CD4-positive, alpha-beta T cell (primary cell): ENCODE results near the gene LEO1. TPM values are rescaled to one million over a fixed set of nuclear protein-coding genes. Genes with fewer than 3 reads are reported as not detected.
A peak's percentile ranks its signal among the peaks of the same experiment; 100 is the strongest.

Source experiments
- ATAC-seq: fragments of 200-7000 bp; cut with Tn5 transposase; one replicate; pipeline ENCODE4 v1.10.0; 2022; ENCODE audit warnings: mild to moderate bottlenecking; ENCODE audit not compliant: poor library complexity
- CTCF ChIA-PET: fragments of 350-600 bp; sonication (Branson Sonifier 250); formaldehyde crosslinking; loops from one replicate; lab custom pipeline; 2021; ENCODE audit warnings: antibody characterized with exemption, inconsistent platforms; lab: Charles Lee
- POLR2A ChIA-PET: fragments of 350-600 bp; sonication (Branson Sonifier 250); formaldehyde crosslinking; loops from one replicate; lab custom pipeline; 2021; ENCODE audit warnings: antibody characterized with exemption, inconsistent platforms; lab: Charles Lee
- DNase-seq, 14 experiments: peaks; one replicate each; pipeline ENCODE4 v3.0.0-alpha.2; 2013 to 2020; ENCODE audit warnings: mixed read lengths in 2 of 14
- H3K27ac ChIP-seq, 2 donors: one replicate each; pipeline versions ENCODE4 v1.5.1 to v1.7.0; 2013; ENCODE audit warnings: low read length in 2 of 2, low read depth in 1 of 2, mild to moderate bottlenecking in 1 of 2
- H3K27me3 ChIP-seq, 2 experiments: 1 replicate in 1 of 2; 2 replicates in 1 of 2; pipeline versions ENCODE4 v1.6.1 to v1.7.0; 2013; ENCODE audit warnings: low read length in 2 of 2, control low read depth in 1 of 2, mild to moderate bottlenecking in 1 of 2, moderate library complexity in 1 of 2; ENCODE audit not compliant: insufficient read depth in 2 of 2, control insufficient read depth in 1 of 2
- H3K36me3 ChIP-seq: one replicate; pipeline ENCODE4 v1.6.1; 2013; ENCODE audit warnings: low read length, control low read depth; ENCODE audit not compliant: insufficient read depth
- H3K4me1 ChIP-seq: one replicate; pipeline ENCODE4 v1.6.1; 2013; ENCODE audit warnings: low read length, control low read depth; ENCODE audit not compliant: insufficient read depth
- H3K4me3 ChIP-seq: one replicate; pipeline ENCODE4 v1.5.1; 2013; ENCODE audit warnings: mild to moderate bottlenecking, low read length, moderate library complexity
- H3K9me3 ChIP-seq, 2 experiments: 1 replicate in 1 of 2; 2 replicates in 1 of 2; pipeline versions ENCODE4 v1.6.1 to v1.7.0; 2013; ENCODE audit warnings: low read length in 2 of 2, mild to moderate bottlenecking in 2 of 2, control low read depth in 1 of 2, moderate library complexity in 1 of 2; ENCODE audit not compliant: control insufficient read depth in 1 of 2, insufficient read depth in 1 of 2
- H3K27ac Mint-ChIP-seq: one replicate; pipeline ENCODE4 v1.8.0; 2020; ENCODE audit warnings: mixed read lengths
- H3K27me3 Mint-ChIP-seq: one replicate; pipeline ENCODE4 v1.8.0; 2021; ENCODE audit warnings: mixed read lengths
- H3K36me3 Mint-ChIP-seq: one replicate; pipeline ENCODE4 v1.8.0; 2021; ENCODE audit warnings: low read depth, mixed read lengths
- H3K4me1 Mint-ChIP-seq: one replicate; pipeline ENCODE4 v1.8.0; 2021; ENCODE audit warnings: low read depth, mixed read lengths
- H3K4me3 Mint-ChIP-seq: one replicate; pipeline ENCODE4 v1.8.0; 2020; ENCODE audit warnings: mild to moderate bottlenecking, mixed read lengths
- H3K9me3 Mint-ChIP-seq: one replicate; pipeline ENCODE4 v1.8.0; 2020; ENCODE audit warnings: mixed read lengths
- intact Hi-C, 2 experiments: fragments of 100-400 bp; cut with DNase I in 1 of 2; cut with micrococcal nuclease in 1 of 2; formaldehyde crosslinking; loops; one replicate each; pipeline versions ENCODE4 v1.15.1 to v1.9.0; 2023 to 2025; cut with DNase I, micrococcal nuclease
- polyA plus RNA-seq, 2 donors: library from polyadenylated mRNA; unstranded; fragments of 120-200 nt; gene quantifications; one replicate each; pipeline ENCODE4 v1.2.1, GENCODE V29; 2013
- total RNA-seq, 174 experiments: library from RNA in 2 of 174; stranded (reverse) in 2 of 174; gene quantifications; one replicate each; pipeline ENCODE4 v1.2.3 and lab custom pipeline; 2021 to 2026
- TF ChIP-seq, protein P1 (sequence below): fragments of 200-600 bp; IDR thresholded peaks from one replicate; pipeline ENCODE4 v1.8.0; 2022; ENCODE audit warnings: antibody characterized with exemption, mild to moderate bottlenecking

LEO1 gene
- total RNA-seq = 1 to 10 TPM; 6.2 to 6.7 TPM
- polyA plus RNA-seq (2013, experiment 1 of 2) = 16.7 TPM
- polyA plus RNA-seq (2013, experiment 2 of 2) = 21.1 TPM
- total RNA-seq (lab: John Stamatoyannopoulos, UW) = 14.3 to 84.9 (median 36.7) reads per million in 172 experiments

DNA sequence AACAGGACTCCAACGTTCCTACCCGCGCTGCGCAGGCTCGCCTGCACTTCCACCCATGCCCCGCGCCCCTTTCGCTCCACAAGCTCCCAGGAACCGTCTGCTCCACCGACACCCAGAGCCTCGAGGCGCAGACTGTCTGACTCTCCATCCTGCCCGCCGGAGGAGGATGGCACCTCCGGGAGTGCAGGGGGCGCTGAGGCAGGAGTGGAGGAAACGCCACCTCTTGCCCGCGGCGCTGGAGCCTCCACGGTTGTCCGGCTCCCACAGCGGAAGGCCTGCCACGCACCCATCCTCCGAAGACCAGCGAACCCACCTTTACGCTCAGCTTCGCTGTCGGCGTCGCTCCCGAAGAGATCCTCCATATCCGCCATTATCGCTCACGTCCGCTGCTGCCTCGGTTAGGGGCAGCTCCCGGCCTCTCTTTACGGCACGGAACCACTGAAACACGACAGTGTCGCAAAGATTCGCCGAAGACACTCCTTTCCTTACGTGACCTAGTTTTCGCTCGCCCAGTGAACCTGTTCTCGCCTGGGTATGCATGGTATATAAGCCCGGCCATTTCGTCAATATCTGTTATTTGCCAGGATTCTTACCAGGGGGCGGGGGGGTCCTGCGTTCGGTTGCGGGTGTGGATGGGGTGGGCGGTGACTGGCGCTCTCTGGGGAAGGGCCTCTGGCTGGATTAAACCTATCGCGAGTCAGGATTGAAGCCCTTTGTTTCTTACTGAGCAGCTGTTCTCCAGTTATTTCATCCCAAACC is at the start of gene LEO1:
TSS of gene LEO1 (minus strand) at position 404 of the 759 bp plus-strand sequence. CDS start at position 371, 33 bp downstream.
- TF ChIP-seq, protein P1, sequence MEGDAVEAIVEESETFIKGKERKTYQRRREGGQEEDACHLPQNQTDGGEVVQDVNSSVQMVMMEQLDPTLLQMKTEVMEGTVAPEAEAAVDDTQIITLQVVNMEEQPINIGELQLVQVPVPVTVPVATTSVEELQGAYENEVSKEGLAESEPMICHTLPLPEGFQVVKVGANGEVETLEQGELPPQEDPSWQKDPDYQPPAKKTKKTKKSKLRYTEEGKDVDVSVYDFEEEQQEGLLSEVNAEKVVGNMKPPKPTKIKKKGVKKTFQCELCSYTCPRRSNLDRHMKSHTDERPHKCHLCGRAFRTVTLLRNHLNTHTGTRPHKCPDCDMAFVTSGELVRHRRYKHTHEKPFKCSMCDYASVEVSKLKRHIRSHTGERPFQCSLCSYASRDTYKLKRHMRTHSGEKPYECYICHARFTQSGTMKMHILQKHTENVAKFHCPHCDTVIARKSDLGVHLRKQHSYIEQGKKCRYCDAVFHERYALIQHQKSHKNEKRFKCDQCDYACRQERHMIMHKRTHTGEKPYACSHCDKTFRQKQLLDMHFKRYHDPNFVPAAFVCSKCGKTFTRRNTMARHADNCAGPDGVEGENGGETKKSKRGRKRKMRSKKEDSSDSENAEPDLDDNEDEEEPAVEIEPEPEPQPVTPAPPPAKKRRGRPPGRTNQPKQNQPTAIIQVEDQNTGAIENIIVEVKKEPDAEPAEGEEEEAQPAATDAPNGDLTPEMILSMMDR = peak; percentile 47
- CTCF ChIA-PET = interaction anchor here (0.6 to 2.3 kb wide), 9 partner anchors 10 to 233 kb away, joined by 3 to 10 read pairs (median 3); partner anchors contain the start of gene LYSMD2
- H3K27ac Mint-ChIP-seq = peak within 1 kb of the TSS; percentile 92
- H3K4me1 ChIP-seq = peaks cover 19% of the 10 kb centered on the region
- peak within 1 kb of the TSS; percentile 98 for H3K4me3 ChIP-seq
- H3K9me3 ChIP-seq = peaks cover 12 to 17% of the 10 kb centered on the region in 2 experiments
- H3K27me3 ChIP-seq = no peaks in the 10 kb centered on the region
- ATAC-seq = peak; percentile 92
- DNase-seq = peak; percentile 73 to 97 (median 83)
- no peaks in the 10 kb centered on the region for H3K27me3 Mint-ChIP-seq
- H3K27ac ChIP-seq = peak within 1 kb of the TSS; percentile 79 to 85
- H3K36me3 Mint-ChIP-seq = peaks cover 28% of the 10 kb centered on the region
- H3K36me3 ChIP-seq = no peaks in the 10 kb centered on the region
- no peaks in the 10 kb centered on the region for H3K9me3 Mint-ChIP-seq
- intact Hi-C loops = loop anchor here in 1 of 2 experiments (2.0 to 10.0 kb wide), 2 partner anchors 49 to 763 kb away; no protein-coding TSS in a partner anchor
- POLR2A ChIA-PET = interaction anchor here (0.6 to 3.3 kb wide), 19 partner anchors 9 to 1616 kb away, joined by 3 to 35 read pairs (median 5); partner anchors contain the start of genes GABPB1, LYSMD2, MYO5A and TMOD3
- H3K4me1 Mint-ChIP-seq = peaks cover 28% of the 10 kb centered on the region
- H3K4me3 Mint-ChIP-seq = peak within 1 kb of the TSS; percentile 95

DNA sequence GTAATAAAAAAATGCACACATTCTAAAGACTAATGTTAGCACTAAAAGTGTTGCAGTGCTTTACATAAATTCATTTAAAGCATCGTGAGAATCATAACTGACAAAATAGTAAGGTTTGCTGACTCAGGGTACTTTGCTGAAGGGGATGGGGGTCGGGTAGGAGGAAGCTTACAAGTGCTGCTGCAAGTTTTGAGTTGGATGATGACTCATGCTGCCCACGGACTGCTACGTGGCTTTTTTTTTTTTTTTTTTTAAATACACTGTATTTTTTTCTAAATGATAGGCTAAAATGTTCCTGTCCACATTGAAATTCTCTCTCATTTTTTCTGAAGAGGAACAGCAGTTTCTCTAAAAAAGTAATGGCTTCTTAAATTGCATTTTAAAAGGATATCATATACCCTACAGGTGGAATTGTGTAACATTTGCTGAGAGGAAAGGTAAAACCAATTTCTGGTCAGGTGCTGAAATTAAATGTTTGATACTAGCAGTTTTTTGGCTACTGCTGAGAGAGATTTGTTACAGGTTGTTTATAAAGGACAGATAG is 49.6 kb upstream of the LEO1 start:
- Mint-ChIP-seq H3K27ac (peak overlapping the region; percentile 88), H3K36me3 (peaks cover 11% of the 10 kb centered on the region), H3K27me3 (no peaks in the 10 kb centered on the region), H3K4me1 (peaks cover 41% of the 10 kb centered on the region), H3K4me3 (peak overlapping the region; percentile 92), H3K9me3 (no peaks in the 10 kb centered on the region)
- intact Hi-C loops = loop anchor here (1.0 to 5.0 kb wide), 3 partner anchors 24 to 194 kb away; partner anchors contain the start of genes LEO1 (in 1 of the 2) and TMOD3 (in 1 of the 2)
- ATAC-seq (peak; percentile 33), DNase-seq (peak in 13 of 14 experiments; percentile 19 to 88 (median 47))
- ChIA-PET CTCF (interaction anchor here (0.7 to 1.9 kb wide), 6 partner anchors 9 to 58 kb away, joined by 3 to 7 read pairs (median 4); partner anchors contain the start of gene LEO1), POLR2A (interaction anchor here (1.0 to 2.6 kb wide), 7 partner anchors 23 to 158 kb away, joined by 3 to 49 read pairs (median 9); partner anchors contain the start of gene LEO1)
- Histone ChIP-seq H3K36me3 (peaks cover 3% of the 10 kb centered on the region), H3K27ac (no peak overlapping the region), H3K9me3 (no peaks in the 10 kb centered on the region), H3K4me3 (peak overlapping the region; percentile 71), H3K4me1 (peaks cover 18% of the 10 kb centered on the region), H3K27me3 (no peaks in the 10 kb centered on the region)
- TF ChIP-seq, protein P1 = no peak
